Right lobe of liver (tissue), 6 donors: ENCODE results near the gene CRAMP1. TPM values are rescaled to one million over a fixed set of nuclear protein-coding genes. Genes with fewer than 3 reads are reported as not detected.
A peak's percentile ranks its signal among the peaks of the same experiment; 100 is the strongest.

Experiments used
- ATAC-seq, 4 donors: fragments of 200-7000 bp; cut with Tn5 transposase; one replicate each; pipeline ENCODE4 v1.9.1; 2020; ENCODE audit warnings: mild to moderate bottlenecking in 4 of 4, moderate library complexity in 4 of 4
- DNase-seq, 3 donors: peaks; one replicate each; pipeline ENCODE4 v3.0.0-alpha.2; 2020
- H3K27ac ChIP-seq, 3 donors: fragments of 200-600 bp; one replicate each; pipeline ENCODE4 v1.8.0; 2022
- H3K27me3 ChIP-seq, 2 donors: fragments of 200-600 bp; one replicate each; pipeline ENCODE4 v1.8.0; 2022
- H3K36me3 ChIP-seq, 4 donors: fragments of 200-600 bp; sonication (generic) in 1 of 4; one replicate each; pipeline versions ENCODE4 v1.5.1 to v1.8.0; 2017 to 2022; ENCODE audit warnings: control low read depth in 1 of 4
- H3K4me1 ChIP-seq, 4 donors: fragments of 200-600 bp; sonication (generic) in 1 of 4; one replicate each; pipeline versions ENCODE4 v1.5.1 to v1.8.0; 2017 to 2022; ENCODE audit warnings: control low read depth in 1 of 4
- H3K4me3 ChIP-seq, 3 donors: fragments of 200-600 bp; one replicate each; pipeline ENCODE4 v1.8.0; 2022
- H3K9me3 ChIP-seq, 4 donors: fragments of 200-600 bp; sonication (generic) in 1 of 4; one replicate each; pipeline versions ENCODE4 v1.5.1 to v1.8.0; 2017 to 2022; ENCODE audit warnings: control low read depth in 1 of 4
- CTCF ChIP-seq, 4 donors: fragments of 200-600 bp in 3 of 4; fragments of 450-650 bp in 1 of 4; IDR thresholded peaks; one replicate each; pipeline versions ENCODE4 v1.5.1 to v1.8.0; 2016 to 2022; ENCODE audit warnings: antibody characterized with exemption in 4 of 4, mild to moderate bottlenecking in 2 of 4
- POLR2A ChIP-seq: fragments of 450-650 bp; IDR thresholded peaks from one replicate; pipeline ENCODE4 v1.6.1; 2017; ENCODE audit warnings: antibody characterized with exemption, mild to moderate bottlenecking
- WGBS: methylation state at CpG from one replicate; pipeline ENCODE4 v1.1.6; 2018; ENCODE audit warnings: low coverage, low lambda C conversion rate; ENCODE audit not compliant: insufficient coverage; ENCODE audit errors: missing lambda C conversion rate; 5-methylcytosine and 5-hydroxymethylcytosine counted together
- intact Hi-C, 2 donors: fragments of 100-400 bp; cut with DNase I; formaldehyde crosslinking; loops; one replicate each; pipeline versions ENCODE4 v1.11.2 to v1.14.1; 2022
- total RNA-seq, 6 experiments: library from RNA; depleted of rRNA in 2 of 6; stranded (reverse); fragments of >200 nt in 2 of 6; fragmentation: NEBNext Ultra II Directional in 3 of 6; extraction: Animal tissue kit (Norgen Biotek cat#: 25700) in 3 of 6; gene quantifications; one replicate each; pipeline versions ENCODE4 v1.1.0 to v1.2.4, GENCODE V29; 2016 to 2023
- donor health status: DM: no; HTN: yes; CAD: no.
- donor health status: DM: no; HTN: no; CAD: no.
- donor health status: DM: no; HTN: no; CAD: no.
- donor health status: DM: no; HTN: yes; CAD: no.
- donor health status: DM: no; HTN: yes; CAD: no.

Gene CRAMP1
- total RNA-seq, 6 experiments from 2014 or later: 2.9 to 8.4 (median 5.8) TPM

- DNase-seq: no peak
- ATAC-seq: no peak
- Histone ChIP-seq H3K27me3 (no peaks in the 10 kb centered on the region), H3K9me3 (no peaks in the 10 kb centered on the region), H3K4me3 (no peak overlapping the region), H3K27ac (no peak overlapping the region), H3K36me3 (peaks cover 3 to 83% (median 23%) of the 10 kb centered on the region in 4 donors), H3K4me1 (no peaks in the 10 kb centered on the region)
- intact Hi-C loops: loop anchor here in 1 of 2 donors (10.0 kb wide), 1 partner anchor 55 kb away; the partner anchor contains the start of genes CRAMP1 and IFT140
- TF ChIP-seq POLR2A: no peak
- TF ChIP-seq CTCF (IDR thresholded peaks at IDR 0.05): no peak
- 86% methylated on average over 2 of the region's 7 CpGs for whole genome bisulfite sequencing
Observed at GRCh38 chr16:1669698-1670097, 57.5 kb downstream of the CRAMP1 start.

- no peaks in the 10 kb centered on the region for H3K4me1 ChIP-seq
- ATAC-seq: no peak
- TF ChIP-seq POLR2A (no peak), CTCF (IDR thresholded peaks at IDR 0.05) (no peak)
- no peaks in the 10 kb centered on the region for H3K27me3 ChIP-seq
- DNase-seq: no peak
- WGBS: 90% methylated on average over 13 of the region's 19 CpGs
- no peak overlapping the region for H3K4me3 ChIP-seq
- H3K36me3 ChIP-seq: peaks cover 3 to 83% (median 21%) of the 10 kb centered on the region in 4 donors
- no peaks in the 10 kb centered on the region for H3K9me3 ChIP-seq
- no peak overlapping the region for H3K27ac ChIP-seq
- intact Hi-C loops: no loop called here
Observed at GRCh38 chr16:1670371-1670770, 58.2 kb downstream of the CRAMP1 start.

- no peak for DNase-seq
- Histone ChIP-seq H3K36me3 (peaks cover 3 to 81% (median 21%) of the 10 kb centered on the region in 4 donors), H3K9me3 (no peaks in the 10 kb centered on the region), H3K4me3 (no peak overlapping the region), H3K27ac (no peak overlapping the region), H3K27me3 (no peaks in the 10 kb centered on the region), H3K4me1 (no peaks in the 10 kb centered on the region)
- no peak for TF ChIP-seq CTCF (IDR thresholded peaks at IDR 0.05)
- TF ChIP-seq POLR2A: no peak
- no peak for ATAC-seq
- WGBS: 100% methylated on average over 3 of the region's 7 CpGs
- intact Hi-C loops: no loop called here
Observed at GRCh38 chr16:1670866-1671265, 58.7 kb downstream of the CRAMP1 start.

GRCh38 chr16:1673424-1674151 is 61.4 kb downstream of the CRAMP1 start:
- intact Hi-C loops: no loop called here

More at GRCh38 chr16:1673424-1674151, 61.4 kb downstream of the CRAMP1 start:
- H3K9me3 ChIP-seq: no peaks in the 10 kb centered on the region
- DNase-seq: peak in 1 of 3 donors; percentile 58
- no peaks in the 10 kb centered on the region for H3K27me3 ChIP-seq
- TF ChIP-seq CTCF (IDR thresholded peaks at IDR 0.05) (no peak), POLR2A (no peak)
- no peak overlapping the region for H3K4me3 ChIP-seq
- 82% methylated on average over 12 of the region's 26 CpGs for WGBS
- peaks cover 3 to 54% (median 8%) of the 10 kb centered on the region in 4 donors for H3K36me3 ChIP-seq
- H3K27ac ChIP-seq: no peak overlapping the region
- peak in 1 of 4 donors; percentile 28 for ATAC-seq
- H3K4me1 ChIP-seq: no peaks in the 10 kb centered on the region
